ENCODE results near the gene ZNF296. TPM values are rescaled to one million over a fixed set of nuclear protein-coding genes. Genes with fewer than 3 reads are reported as not detected.
A peak's percentile ranks its signal among the peaks of the same experiment; 100 is the strongest.

Gene ZNF296
- total RNA-seq = 1 to 10 TPM; 1.7 to 1.9 TPM
- 1 to 10 TPM in 1 of 2 donors, under 1 TPM in 1; 0.98 to 3.2 TPM for polyA plus RNA-seq

DNA sequence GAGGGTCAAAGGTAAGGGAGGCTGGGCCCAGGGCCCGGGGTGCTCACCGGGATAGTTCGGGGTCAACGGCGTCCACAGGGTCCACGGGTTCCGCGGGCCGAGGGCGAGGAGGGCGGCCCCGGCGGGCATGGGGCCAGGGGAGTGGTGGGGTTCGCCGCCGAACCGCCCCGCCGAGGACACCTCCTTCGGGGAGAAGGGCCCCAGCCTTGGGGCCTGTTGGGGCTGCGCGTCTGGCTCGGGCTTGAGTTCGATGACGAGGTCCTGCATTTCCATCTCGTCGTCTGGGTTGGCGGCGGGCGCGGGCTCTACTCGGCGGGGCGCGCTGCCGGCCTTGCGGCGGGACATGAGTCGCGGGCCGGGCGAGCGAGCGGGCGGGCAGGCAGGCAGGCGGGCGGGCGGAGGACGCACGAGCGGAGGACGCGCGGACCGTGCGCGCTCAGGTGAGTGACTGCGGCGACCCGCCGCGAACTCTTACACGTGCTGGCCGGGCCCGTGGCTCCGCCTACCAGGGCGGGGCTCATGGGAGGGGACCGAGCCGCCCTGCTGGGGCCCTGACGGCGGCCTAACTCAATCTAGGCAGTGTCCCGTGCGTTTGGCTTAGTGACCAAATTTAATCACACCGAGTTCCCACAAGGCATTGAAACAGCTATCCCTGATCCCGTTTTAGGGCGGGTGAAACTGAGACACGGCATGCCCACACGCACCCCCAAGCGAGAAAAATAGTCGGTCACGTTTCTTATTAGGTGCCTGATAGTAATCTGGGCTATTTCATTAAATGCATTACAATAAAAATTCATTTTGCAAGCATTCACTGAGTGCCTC is at the start of gene ZNF296:
Gene ZNF296 (minus strand): TSS at position 450 of the 822 bp plus-strand sequence. CDS start 105 bp downstream, at position 345.
- peak; percentile 69 to 79 (median 74) for DNase-seq
- H3K4me3 Mint-ChIP-seq = peak within 1 kb of the TSS; percentile 77 to 91 (median 80)
- no peaks in the 10 kb centered on the region for H3K9me3 Mint-ChIP-seq
- H3K4me3 ChIP-seq (ENCODE audit: low read length in 2 of 2) = peak within 1 kb of the TSS; percentile 24 to 60
- POLR2A ChIA-PET (ENCODE audit: partially characterized antibody) = interaction anchor here (0.6 to 8.4 kb wide), 3 partner anchors 15 to 102 kb away, joined by 3 to 106 read pairs (median 6); partner anchors contain the start of genes BLOC1S3, PPP1R37 and TRAPPC6A
- no peaks in the 10 kb centered on the region for H3K36me3 ChIP-seq (ENCODE audit: insufficient read depth, low read length)
- H3K4me1 Mint-ChIP-seq = peaks cover 19 to 49% (median 36%) of the 10 kb centered on the region in 4 donors
- H3K4me1 ChIP-seq (ENCODE audit: insufficient read depth, low read length) = peaks cover 51% of the 10 kb centered on the region
- no peaks in the 10 kb centered on the region for H3K9me3 ChIP-seq (ENCODE audit: control insufficient read depth in 1 of 2, low read length in 2 of 2)
- peaks cover 0 to 13% of the 10 kb centered on the region in 2 donors for H3K36me3 Mint-ChIP-seq
- CTCF ChIA-PET (ENCODE audit: partially characterized antibody) = interaction anchor here (1.7 kb wide), 1 partner anchor 49 kb away, joined by 5 read pairs; no protein-coding TSS in a partner anchor
- intact Hi-C loops (cut with micrococcal nuclease) = loop anchor here (1.0 to 10.0 kb wide), 3 partner anchors 17 to 121 kb away; partner anchors contain the start of genes CLPTM1 and RELB
- peak within 1 kb of the TSS; percentile 82 to 91 (median 85) for H3K27ac Mint-ChIP-seq
- no peaks in the 10 kb centered on the region for H3K27me3 ChIP-seq (ENCODE audit: insufficient read depth, low read length)
- no peaks in the 10 kb centered on the region for H3K27me3 Mint-ChIP-seq
- H3K27ac ChIP-seq (ENCODE audit: low read depth, low read length) = peak within 1 kb of the TSS; percentile 56

DNA sequence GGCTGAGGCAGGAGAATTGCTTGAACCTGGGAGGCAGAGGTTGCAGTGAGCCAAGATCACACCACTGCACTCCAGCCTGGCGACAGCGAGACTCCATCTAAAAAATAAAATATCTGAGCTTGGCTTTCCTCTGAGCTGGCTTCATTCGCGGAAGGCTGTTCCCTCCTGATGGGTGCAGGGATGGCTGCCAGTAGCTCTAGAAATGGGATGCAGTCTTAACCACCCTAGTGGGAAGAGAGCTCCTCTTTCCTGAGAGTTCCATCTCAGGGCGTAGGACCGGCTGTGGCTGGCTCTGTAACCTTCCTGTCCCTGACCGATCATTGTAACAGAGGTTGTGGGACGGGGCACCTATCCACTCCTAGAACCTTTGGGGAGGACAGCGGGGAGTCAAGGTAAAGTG is 49.1 kb upstream of the ZNF296 start:
- Mint-ChIP-seq H3K9me3 (no peaks in the 10 kb centered on the region), H3K4me3 (no peak overlapping the region), H3K4me1 (peaks cover 13 to 33% (median 25%) of the 10 kb centered on the region in 4 donors), H3K27me3 (no peaks in the 10 kb centered on the region), H3K27ac (no peak overlapping the region), H3K36me3 (no peaks in the 10 kb centered on the region)
- H3K9me3 ChIP-seq (ENCODE audit: control insufficient read depth in 1 of 2, low read length in 2 of 2) = no peaks in the 10 kb centered on the region
- intact Hi-C loops (cut with micrococcal nuclease) = no loop called here
- H3K4me1 ChIP-seq (ENCODE audit: insufficient read depth, low read length) = peaks cover 17% of the 10 kb centered on the region
- H3K36me3 ChIP-seq (ENCODE audit: insufficient read depth, low read length) = no peaks in the 10 kb centered on the region
- no peak overlapping the region for H3K27ac ChIP-seq (ENCODE audit: low read depth, low read length)
- CTCF ChIA-PET (ENCODE audit: partially characterized antibody) = interaction anchor here (0.6 to 2.6 kb wide), 14 partner anchors 8 to 137 kb away, joined by 3 to 19 read pairs (median 6); partner anchors contain the start of genes BLOC1S3, PPP1R37, TRAPPC6A and ZNF296
- no peaks in the 10 kb centered on the region for H3K27me3 ChIP-seq (ENCODE audit: insufficient read depth, low read length)
- peak in 1 of 5 donors; percentile 3 for DNase-seq
- H3K4me3 ChIP-seq (ENCODE audit: low read length in 2 of 2) = no peak overlapping the region
- POLR2A ChIA-PET (ENCODE audit: partially characterized antibody) = interaction anchor here (1.3 kb wide), 1 partner anchor 22 kb away, joined by 5 read pairs; no protein-coding TSS in a partner anchor

GRCh38 chr19:45124021-45124420 is 47.7 kb upstream of the ZNF296 start:
- CTCF ChIA-PET (ENCODE audit: partially characterized antibody) = interaction anchor here (1.6 to 2.3 kb wide), 2 partner anchors 17 to 55 kb away, joined by 7 to 8 read pairs; partner anchors contain the start of genes BLOC1S3 and TRAPPC6A
- Mint-ChIP-seq H3K27ac (peak overlapping the region in 3 of 7 donors; percentile 58 to 67 (median 62)), H3K9me3 (no peaks in the 10 kb centered on the region), H3K27me3 (no peaks in the 10 kb centered on the region), H3K4me3 (no peak overlapping the region), H3K36me3 (no peaks in the 10 kb centered on the region), H3K4me1 (peaks cover 17 to 38% (median 29%) of the 10 kb centered on the region in 4 donors)
- POLR2A ChIA-PET (ENCODE audit: partially characterized antibody) = interaction anchor here (1.3 kb wide), 1 partner anchor 21 kb away, joined by 5 read pairs; no protein-coding TSS in a partner anchor
- intact Hi-C loops (cut with micrococcal nuclease) = no loop called here
- H3K9me3 ChIP-seq (ENCODE audit: control insufficient read depth in 1 of 2, low read length in 2 of 2) = no peaks in the 10 kb centered on the region
- H3K36me3 ChIP-seq (ENCODE audit: insufficient read depth, low read length) = no peaks in the 10 kb centered on the region
- H3K27ac ChIP-seq (ENCODE audit: low read depth, low read length) = no peak overlapping the region
- H3K4me1 ChIP-seq (ENCODE audit: insufficient read depth, low read length) = peaks cover 17% of the 10 kb centered on the region
- H3K4me3 ChIP-seq (ENCODE audit: low read length in 2 of 2) = no peak overlapping the region
- H3K27me3 ChIP-seq (ENCODE audit: insufficient read depth, low read length) = no peaks in the 10 kb centered on the region
- no peak for DNase-seq

GRCh38 chr19:45123440-45123850 is 47.2 kb upstream of the ZNF296 start:
- POLR2A ChIA-PET (ENCODE audit: partially characterized antibody) = no interaction called here
- H3K27me3 Mint-ChIP-seq = no peaks in the 10 kb centered on the region
- no peaks in the 10 kb centered on the region for H3K9me3 Mint-ChIP-seq

GRCh38 chr19:45122832-45123231 is 46.6 kb upstream of the ZNF296 start:
- DNase-seq = peak in 1 of 5 donors; percentile 19
- no peak overlapping the region for H3K27ac Mint-ChIP-seq
- CTCF ChIA-PET (ENCODE audit: partially characterized antibody) = interaction anchor here (0.7 kb wide), 1 partner anchor 63 kb away, joined by 3 read pairs; no protein-coding TSS in a partner anchor
- Histone ChIP-seq H3K9me3 (ENCODE audit: control insufficient read depth in 1 of 2, low read length in 2 of 2) (no peaks in the 10 kb centered on the region), H3K36me3 (ENCODE audit: insufficient read depth, low read length) (no peaks in the 10 kb centered on the region), H3K27ac (ENCODE audit: low read depth, low read length) (no peak overlapping the region), H3K27me3 (ENCODE audit: insufficient read depth, low read length) (no peaks in the 10 kb centered on the region), H3K4me1 (ENCODE audit: insufficient read depth, low read length) (peaks cover 27% of the 10 kb centered on the region), H3K4me3 (ENCODE audit: low read length in 2 of 2) (no peak overlapping the region)
- intact Hi-C loops (cut with micrococcal nuclease) = no loop called here
- peaks cover 19 to 44% (median 33%) of the 10 kb centered on the region in 4 donors for H3K4me1 Mint-ChIP-seq
- no peaks in the 10 kb centered on the region for H3K27me3 Mint-ChIP-seq
- no peaks in the 10 kb centered on the region for H3K9me3 Mint-ChIP-seq
- POLR2A ChIA-PET (ENCODE audit: partially characterized antibody) = no interaction called here
- H3K4me3 Mint-ChIP-seq = no peak overlapping the region
- no peaks in the 10 kb centered on the region for H3K36me3 Mint-ChIP-seq

More at GRCh38 chr19:45123440-45123850, 47.2 kb upstream of the ZNF296 start:
- intact Hi-C loops (cut with micrococcal nuclease) = no loop called here
- Mint-ChIP-seq H3K36me3 (no peaks in the 10 kb centered on the region), H3K4me3 (no peak overlapping the region), H3K27ac (peak overlapping the region in 1 of 7 donors; percentile 58), H3K4me1 (peaks cover 17 to 38% (median 29%) of the 10 kb centered on the region in 4 donors)
- Histone ChIP-seq H3K4me1 (ENCODE audit: insufficient read depth, low read length) (peaks cover 21% of the 10 kb centered on the region), H3K27ac (ENCODE audit: low read depth, low read length) (no peak overlapping the region), H3K4me3 (ENCODE audit: low read length in 2 of 2) (no peak overlapping the region), H3K27me3 (ENCODE audit: insufficient read depth, low read length) (no peaks in the 10 kb centered on the region), H3K9me3 (ENCODE audit: control insufficient read depth in 1 of 2, low read length in 2 of 2) (no peaks in the 10 kb centered on the region), H3K36me3 (ENCODE audit: insufficient read depth, low read length) (no peaks in the 10 kb centered on the region)
- CTCF ChIA-PET (ENCODE audit: partially characterized antibody) = interaction anchor here (0.7 kb wide), 1 partner anchor 64 kb away, joined by 3 read pairs; no protein-coding TSS in a partner anchor
- no peak for DNase-seq

DNA sequence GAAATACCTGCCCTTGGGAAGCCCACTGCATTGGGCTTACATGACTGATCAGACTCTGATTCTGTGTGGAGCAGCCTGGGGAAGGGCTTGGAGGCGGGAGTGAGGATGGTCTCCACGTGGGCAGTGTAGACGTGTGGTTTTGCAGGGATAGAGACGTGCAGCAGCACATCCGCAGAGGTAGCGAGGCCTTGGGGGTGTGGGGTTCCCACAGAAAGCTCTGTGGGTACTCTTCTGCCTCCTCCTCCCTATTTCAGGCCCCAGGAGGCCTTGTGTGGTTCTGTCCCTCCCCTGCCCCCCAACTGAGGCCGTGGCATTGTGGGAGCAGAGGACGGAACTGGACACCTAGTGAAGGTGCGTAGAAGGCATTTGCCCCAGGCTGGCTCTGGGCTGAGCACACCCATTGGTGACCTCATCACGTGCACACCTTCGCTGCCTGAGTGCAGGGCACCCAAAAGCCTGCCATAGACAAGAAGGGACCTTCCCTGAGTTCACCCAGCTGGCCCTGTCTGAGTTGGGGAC is 45.6 kb upstream of the ZNF296 start:
- Mint-ChIP-seq H3K27ac (peak overlapping the region in 5 of 7 donors; percentile 29 to 86 (median 63)), H3K4me1 (peaks cover 25 to 52% (median 38%) of the 10 kb centered on the region in 4 donors), H3K36me3 (no peaks in the 10 kb centered on the region), H3K27me3 (no peaks in the 10 kb centered on the region), H3K4me3 (no peak overlapping the region), H3K9me3 (peaks cover 0 to 1% (median 0%) of the 10 kb centered on the region in 8 donors)
- H3K36me3 ChIP-seq (ENCODE audit: insufficient read depth, low read length) = no peaks in the 10 kb centered on the region
- DNase-seq = peak in 1 of 5 donors; percentile 9
- ChIA-PET POLR2A (ENCODE audit: partially characterized antibody) (no interaction called here), CTCF (ENCODE audit: partially characterized antibody) (no interaction called here)
- no peak overlapping the region for H3K4me3 ChIP-seq (ENCODE audit: low read length in 2 of 2)
- H3K4me1 ChIP-seq (ENCODE audit: insufficient read depth, low read length) = peaks cover 36% of the 10 kb centered on the region
- intact Hi-C loops (cut with micrococcal nuclease) = no loop called here
- no peak overlapping the region for H3K27ac ChIP-seq (ENCODE audit: low read depth, low read length)
- no peaks in the 10 kb centered on the region for H3K9me3 ChIP-seq (ENCODE audit: control insufficient read depth in 1 of 2, low read length in 2 of 2)
- H3K27me3 ChIP-seq (ENCODE audit: insufficient read depth, low read length) = no peaks in the 10 kb centered on the region
